Fibroblast of skin of left quadriceps (primary cell): Measurements from ENCODE around the gene KATNBL1.
A peak's percentile ranks its signal among the peaks of the same experiment; 100 is the strongest.
"Not testable (repeated sequence)": the region's sequence is repeated elsewhere in the genome, so short reads cannot be mapped to it uniquely, and the experiment has no call there.

Source experiments
- DNase-seq, 2 experiments: peaks; one replicate each; pipeline ENCODE4 v3.0.0-alpha.2; 2013; ENCODE audit warnings: low read depth in 2 of 2

Gene KATNBL1

DNA sequence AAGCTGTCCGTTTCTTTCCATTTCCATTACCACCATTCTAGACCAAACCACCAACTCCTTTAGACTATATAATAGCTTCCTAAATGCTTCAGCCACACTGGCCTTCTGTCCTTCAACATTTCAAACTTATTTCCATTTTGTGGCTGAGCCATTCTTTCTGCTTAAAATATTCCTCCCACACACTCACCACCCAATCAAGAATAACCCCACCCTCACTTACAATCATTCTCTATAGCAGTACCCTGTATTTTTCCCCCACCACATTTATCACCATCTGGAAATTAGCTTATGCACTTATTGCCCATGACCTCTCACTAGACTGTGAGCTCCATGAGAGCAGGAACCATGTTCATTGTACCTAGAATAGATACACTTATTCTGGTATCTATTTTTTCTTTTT lies 6.6 kb downstream of the KATNBL1 start:
- no peak for DNase-seq

DNA sequence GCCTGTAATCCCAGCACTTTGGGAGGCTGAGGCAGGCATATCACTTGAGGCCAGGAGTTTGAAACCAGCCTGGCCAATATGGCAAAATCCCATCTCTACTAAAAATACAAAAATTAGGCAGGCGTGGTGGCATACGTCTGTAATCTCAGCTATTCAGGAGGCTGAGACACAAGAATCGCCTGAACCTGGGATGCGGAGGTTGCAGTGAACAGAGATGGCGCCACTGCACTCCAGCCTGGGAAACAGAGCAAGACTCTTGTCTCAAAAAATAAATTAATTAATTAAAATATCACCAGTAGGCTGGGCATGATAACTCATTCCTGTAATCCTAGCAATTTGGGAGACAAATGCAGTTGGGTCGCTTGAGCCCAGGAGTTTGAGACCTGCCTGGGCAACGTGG lies 16.6 kb downstream of the KATNBL1 start:
- not testable (repeated sequence) for DNase-seq

DNA sequence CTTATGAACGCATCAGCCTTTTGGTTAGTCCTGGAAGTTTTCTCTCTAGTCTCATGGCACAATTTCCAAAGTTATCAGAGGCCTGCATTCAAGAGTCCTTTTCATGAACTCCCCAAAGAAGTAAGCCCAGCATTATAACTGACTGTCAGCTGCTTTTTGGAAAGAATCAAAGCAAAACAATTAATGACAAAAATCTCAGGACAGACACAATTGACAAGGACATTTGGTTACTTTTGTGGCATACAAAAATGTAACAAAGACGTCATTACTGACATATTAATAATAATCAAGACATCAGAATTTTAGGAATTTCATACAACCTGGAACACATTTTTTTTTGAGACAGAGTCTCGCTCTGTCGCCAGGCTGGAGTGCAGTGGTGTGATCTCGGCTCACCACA lies 21.2 kb downstream of the KATNBL1 start:
- DNase-seq = no peak

DNA sequence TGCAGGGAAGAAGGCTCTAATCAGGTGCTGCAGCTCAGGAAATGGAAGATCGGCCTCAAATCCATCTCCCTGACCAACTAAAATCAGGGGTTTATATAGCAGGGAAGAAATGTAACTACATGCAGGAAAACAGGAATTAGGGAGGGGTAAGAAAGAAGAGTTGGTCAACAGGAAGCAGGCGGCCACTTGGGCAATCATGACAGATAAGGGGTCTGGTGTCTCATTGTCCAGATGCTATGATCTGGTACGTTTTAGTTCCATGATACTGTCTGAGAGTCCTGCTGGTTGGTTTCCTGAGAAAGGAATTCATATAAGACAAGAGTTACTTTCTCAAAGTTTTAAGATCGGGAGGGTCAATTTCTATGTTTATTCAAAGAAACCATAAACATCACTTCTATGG lies 24.2 kb downstream of the KATNBL1 start:
- DNase-seq = no peak

DNA sequence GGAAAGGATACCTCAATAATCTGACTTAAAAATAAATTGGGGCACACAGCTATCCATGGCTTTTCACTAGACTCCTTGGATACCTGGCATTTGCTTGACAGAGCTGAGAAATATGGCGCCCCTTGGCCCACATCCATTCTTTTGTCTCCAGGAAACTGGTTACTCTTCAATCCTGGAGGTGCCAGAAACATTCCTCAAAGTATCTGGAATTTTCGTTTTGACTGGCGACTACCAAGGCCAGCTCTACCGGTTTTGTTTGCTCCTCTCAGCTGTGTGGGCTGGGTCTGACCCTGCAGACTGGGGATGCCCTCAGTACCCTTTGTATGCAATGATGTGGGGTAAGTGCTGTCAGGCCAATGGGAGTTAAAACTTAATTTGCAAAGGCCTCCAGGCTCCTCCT lies 27.0 kb downstream of the KATNBL1 start:
- no peak for DNase-seq

DNA sequence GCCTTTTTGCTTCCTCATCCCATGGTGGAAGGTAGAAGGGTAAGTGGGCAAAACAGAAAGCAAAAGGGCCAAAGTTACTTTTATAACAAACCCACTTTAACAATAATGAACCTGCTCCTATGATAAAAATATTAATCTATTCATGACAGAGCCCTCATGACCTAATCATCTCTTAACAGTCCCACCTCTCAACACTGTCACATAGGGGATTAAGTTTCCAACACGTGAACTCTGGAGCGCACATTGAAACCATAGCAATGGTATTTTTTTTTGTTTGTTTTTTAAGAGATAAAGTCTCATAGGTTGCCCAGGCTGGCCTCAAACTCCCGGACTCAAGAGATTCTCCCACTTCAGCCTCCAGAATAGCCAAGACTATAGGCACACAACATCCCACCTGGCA lies 30.7 kb downstream of the KATNBL1 start:
- no peak for DNase-seq

DNA sequence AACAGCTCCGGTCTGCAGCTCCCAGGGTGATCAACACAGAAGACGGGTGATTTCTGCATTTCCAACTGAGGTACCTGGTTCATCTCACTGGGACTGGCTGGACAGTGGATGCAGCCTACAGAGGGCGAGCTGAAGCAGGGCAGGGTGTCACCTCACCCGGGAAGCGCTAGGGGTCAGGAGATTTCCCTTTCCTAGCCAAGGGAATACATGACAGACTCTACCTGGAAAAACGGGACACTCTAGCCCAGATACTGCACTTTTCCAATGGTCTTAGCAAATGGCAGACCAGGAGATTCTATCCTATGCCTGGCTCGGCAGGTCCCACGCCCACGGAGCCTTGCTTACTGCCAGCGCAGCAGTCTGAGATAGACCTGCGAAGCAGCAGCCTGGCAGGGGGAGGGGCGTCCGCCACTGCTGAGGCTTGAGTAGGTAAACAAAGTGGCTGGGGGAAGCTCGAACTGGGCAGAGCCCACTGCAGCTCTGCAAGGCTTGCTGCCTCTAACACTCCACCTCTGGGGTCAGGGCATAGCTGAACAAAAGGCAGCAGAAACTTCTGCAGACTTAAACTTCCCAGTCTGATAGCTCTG lies 43.8 kb downstream of the KATNBL1 start:
- not testable (repeated sequence) for DNase-seq

DNA sequence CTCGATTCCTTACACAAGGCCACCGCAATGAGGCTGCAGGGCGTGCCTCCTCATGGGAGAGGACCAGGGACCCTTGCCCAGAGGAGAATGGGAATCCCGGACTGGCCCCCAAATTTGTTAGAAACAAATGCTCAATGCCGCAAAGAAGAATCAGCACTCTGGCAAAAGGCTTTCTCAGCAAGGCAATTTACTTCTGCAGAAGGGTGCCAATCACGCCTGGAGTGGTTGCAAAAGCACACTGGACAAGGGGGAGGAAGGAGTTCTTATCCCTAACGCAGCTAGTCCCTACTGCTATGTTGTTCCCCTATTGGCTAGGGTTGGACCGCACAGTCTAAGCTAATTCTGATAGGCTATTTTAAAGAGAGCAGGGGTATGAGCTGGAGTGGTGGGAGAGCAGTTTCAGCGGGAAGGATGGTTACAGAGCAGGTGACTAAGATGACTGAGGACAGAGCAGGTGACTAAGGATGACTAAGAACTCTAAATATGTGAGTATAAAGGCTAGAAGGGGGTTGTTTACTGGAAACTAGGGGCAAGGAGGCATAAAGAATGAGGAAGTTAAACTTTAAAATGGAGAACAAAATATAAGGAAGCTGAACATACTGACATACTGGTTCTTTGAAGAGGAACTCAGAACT lies 48.5 kb downstream of the KATNBL1 start:
- no peak for DNase-seq

DNA sequence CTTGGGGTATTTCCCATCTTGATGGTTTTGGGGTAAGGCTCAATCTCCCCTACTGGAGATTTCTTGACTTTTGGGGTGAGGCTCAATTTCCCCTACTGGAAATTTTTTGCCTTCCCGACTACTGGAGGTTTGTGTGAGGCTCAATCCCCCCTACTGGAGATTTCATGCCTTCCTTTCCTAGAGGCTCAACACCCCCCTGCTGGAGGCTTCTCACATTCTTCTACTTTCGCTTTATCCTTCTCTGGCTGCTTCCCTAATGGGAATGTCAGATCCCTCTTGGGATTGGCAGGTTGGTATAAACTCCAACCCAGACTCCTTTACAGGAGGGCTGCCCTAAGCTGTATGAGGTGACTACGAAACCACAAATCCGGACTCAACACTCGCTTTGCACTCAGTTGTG lies 49.2 kb downstream of the KATNBL1 start:
- DNase-seq = no peak

DNA sequence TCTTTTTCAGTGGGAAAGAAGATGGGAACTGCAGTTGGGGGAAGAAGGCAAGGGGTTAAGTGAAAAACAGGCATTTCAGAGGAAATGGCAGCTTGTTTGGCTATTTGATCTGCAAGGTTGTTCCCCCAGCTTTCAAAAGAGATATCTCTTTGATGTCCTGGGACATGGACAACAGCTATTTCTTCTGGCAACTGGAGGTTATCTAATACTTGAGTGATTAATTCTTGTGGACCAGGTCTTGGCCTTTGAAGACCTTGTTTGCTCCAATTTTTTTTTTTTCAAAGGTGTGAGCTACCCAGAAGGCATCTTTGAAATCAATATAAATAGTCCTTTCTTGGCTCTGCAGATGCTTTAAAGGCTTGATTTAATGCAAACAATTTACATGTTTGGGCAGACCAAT lies 51.5 kb downstream of the KATNBL1 start:
- no peak for DNase-seq

DNA sequence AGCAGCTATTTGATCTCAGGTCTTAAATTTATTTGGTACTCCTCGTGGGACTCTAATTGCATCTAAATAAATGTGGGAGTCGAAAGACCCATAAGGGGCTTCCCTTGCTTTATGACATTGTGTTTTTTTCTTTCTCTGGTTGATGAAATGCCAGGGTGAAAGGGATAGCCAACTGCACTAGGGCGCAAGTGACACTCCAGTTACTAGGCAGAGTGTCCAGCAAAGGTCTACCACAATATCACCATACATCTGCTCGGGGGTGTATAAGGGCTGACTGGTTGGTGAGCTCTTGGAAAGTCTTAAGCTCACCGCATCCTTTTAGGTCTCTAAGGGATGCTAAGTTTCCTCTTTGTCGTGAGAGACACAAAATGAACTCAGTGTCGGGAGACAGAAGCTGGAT lies 54.0 kb downstream of the KATNBL1 start:
- DNase-seq = no peak

DNA sequence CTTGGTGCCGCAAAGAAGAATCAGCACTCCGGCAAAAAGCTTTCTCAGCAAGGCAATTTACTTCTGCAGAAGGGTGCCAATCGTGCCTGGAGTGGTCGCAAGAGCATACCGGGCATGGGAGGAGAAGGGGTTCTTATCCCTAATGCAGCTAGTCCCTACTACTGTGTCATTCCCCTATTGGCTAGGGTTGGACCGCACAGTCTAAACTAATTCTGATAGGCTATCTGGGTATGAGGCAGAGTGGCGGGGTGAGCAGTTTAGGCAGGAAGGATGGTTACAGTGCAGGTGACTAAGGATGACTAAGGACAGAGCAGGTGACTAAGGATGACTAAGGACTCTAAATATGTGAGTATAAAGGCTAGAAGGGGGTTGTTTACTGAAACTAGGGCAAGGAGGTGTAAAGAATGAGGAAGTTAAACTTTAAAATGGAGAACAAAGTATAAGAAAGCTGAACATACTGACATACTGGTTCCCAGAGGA lies 55.1 kb downstream of the KATNBL1 start:
- no peak for DNase-seq

DNA sequence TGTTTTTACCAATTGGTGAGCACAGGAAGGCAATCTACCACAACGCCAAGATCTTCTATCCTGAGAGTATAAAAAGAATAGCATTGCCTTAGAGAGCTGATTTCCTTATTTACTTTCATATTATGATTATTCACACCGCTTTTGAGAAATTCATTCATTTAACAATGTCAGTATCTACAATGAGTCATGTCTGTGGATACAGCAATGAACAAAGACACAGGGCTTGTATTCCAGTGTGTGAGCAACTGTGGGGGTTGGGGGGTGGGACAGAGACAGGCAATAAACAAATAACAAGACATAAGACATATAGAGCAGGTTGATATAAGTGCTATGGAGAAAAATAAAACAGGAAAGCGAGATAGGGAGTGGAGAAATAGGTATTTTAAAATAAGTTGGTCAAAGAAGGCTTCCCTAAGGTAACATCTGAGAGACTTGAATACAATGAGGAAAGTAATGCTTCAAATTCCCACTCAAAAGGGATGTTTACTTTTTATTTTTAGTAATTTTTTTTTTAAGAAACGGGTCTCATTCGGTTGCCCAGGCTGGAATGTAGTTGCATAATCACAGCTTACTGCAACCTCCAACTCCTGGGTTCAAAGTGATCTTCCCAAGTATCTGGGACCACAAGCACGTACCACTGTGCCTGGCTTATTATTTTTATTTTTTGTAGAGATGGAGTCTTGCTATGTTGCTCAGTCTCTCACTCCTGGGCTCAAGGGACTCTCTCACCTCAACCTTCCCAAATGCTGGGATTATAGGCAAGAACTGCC lies 62.3 kb downstream of the KATNBL1 start:
- DNase-seq = no peak

DNA sequence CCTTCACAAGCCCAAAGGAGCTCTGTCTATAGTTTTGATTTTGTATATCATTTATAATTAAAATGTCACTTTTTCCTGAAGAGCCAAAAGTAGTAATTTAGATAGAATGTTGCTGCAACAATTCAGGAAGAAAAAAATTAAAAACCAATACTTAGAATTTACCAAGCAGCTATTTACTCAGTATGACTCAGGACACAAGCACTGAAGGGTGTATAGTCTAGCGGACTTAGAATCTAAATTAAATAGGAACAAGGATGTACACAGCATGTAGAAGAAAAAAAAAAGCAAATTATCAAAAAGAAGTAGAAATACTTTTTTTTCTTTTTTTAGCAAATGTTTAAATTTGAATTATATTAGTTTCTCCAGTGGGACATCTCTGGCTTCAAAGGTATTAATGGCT lies 76.4 kb downstream of the KATNBL1 start:
- DNase-seq = no peak

DNA sequence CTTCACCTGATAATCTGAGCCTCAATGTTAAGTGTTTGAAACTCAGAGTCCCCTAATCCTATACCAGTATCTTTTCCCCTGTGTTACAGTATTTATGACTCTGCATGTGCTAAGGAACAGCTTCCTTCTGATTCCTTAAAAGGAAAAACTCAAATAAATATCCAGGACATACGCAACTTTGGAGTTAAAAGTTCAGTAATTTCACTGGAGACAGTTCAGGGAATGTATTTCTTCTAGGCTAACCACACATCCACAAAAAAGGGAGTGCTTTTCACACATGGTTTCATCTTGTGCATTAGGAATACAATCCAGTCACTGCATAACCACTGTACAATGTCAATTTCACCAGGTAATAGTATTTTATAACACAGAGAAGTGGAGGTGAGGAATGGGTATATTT lies 77.0 kb downstream of the KATNBL1 start:
- no peak for DNase-seq

DNA sequence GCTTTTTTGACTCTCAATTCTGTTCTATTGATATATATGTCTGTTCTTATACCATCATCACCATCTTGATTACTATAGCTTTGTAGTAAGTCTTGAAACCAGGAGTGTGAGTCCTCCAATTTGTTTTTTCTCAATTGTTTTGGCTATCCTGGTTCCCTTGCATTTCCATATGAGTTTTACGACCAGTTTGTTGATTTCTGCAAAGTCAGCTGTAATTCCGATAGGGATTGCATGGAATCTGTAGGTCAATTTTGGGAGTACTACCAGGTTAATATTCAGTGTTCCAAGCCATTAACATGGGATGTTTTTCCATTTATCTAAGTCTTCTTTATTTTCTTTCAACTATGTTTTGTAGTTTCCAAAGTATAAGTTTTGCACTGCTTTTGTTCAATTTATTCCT lies 81.0 kb downstream of the KATNBL1 start:
- no peak for DNase-seq

DNA sequence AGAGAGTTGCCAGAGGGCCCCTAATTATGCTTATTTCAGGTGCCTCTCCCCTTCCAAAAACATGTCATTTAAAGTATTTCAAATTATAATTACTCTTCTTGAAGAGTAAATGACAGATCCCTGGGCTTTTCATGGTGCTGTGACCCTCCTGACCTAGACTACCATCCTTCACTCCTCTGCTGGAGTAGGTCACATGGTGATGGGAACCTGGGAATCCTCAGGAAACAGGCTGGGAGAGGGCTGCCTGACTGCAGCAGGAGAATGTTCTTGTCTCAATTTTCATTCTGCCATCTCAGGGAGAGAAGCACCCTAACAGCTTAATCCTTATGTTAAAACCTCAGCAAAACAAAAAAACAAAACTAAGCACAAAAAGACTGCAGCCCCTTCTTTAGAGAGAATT lies 83.4 kb downstream of the KATNBL1 start:
- no peak for DNase-seq

DNA sequence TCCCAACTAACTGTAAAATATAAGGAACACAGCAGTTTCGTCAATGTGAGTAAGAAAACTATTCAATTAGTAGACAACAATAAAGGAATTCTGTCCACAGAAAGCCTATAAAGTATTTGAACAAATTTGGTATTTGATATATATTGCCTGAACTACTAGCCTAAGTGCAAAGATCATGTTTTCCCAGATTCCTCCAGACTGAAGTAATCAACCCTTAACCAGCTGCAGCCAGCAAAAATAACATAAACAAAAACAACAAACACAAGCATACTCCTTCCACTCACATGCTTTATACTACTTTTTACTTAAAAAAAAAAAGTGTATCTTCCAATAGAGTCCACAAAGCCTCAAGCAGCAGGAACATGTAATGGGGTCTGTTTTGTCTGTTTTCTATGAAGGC lies 84.0 kb downstream of the KATNBL1 start:
- DNase-seq = no peak

DNA sequence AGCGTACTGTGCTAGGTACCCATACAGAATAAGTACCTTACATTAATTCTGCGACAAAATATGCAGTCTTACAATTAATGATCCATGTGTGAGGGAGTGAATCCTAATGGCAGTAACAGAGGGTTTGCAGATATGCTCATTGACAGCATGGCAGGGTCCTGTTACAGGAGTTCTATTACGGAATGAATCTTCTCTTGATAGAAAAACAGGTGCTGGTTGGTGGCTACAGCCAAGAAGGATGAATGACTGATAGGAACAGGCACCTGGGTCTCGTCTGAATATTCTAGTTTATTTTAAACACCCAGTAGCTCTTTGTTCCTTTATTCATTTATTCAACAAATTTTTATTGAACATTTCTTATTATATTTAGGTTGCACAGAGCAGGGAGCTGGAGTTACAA lies 85.2 kb downstream of the KATNBL1 start:
- DNase-seq = no peak

DNA sequence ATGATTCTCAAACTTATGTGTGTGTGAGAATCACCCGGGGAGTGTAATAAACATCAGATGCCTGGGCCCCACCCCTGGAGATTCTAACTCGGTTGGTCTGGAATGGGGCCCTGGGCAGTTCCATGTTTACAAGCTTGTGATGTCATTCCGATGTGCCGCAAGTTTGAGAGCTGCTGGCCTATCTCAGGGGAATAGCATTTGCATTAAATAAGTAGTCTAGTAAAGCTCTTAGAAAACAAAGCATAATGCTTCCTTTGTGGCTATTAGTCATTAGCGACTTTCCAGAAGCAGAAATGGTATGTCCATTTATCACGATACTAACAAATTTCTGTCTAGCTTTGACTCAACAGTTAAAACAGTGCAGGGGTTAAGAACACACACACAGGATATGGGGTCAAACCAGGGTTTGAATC lies 87.1 kb downstream of the KATNBL1 start:
- peak; percentile 29 to 36 for DNase-seq

DNA sequence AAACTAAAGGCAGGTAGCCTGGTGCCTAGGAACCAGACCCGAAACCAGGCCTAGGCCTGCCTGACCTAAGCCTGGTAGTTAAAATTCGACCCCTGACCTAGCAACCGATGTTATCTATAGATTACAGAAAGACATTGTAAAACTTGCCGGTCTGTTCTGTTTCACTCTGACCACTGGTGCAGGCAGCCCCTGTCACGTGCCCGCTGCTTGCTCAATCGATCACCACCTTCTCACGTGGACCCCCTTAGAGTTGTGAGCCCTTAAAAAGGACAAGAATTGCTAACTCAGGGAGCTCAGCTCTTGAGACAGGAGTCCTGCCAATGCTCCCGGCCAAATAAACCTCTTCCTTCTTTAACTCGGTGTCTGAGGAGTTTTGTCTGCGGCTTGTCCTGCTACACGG lies 88.1 kb downstream of the KATNBL1 start:
- DNase-seq = not testable (repeated sequence)

DNA sequence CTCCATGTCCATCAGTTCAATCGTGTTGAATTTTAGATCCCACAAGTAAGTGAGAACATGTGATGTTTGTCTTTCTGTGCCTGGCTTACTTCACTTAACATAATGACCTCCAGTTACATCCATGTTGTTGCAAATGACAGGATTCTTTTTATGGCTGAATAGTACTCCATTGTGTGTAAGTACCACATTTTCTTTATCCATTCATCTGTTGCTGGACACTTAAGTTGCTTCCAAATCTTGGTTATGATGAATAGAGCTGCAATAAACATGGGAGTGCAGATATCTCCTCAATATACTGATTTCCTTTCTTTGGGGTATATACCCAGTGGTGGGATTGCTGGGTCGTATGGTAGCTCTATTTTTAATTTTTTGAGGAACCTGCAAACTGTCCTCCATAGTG lies 89.5 kb downstream of the KATNBL1 start:
- not testable (repeated sequence) for DNase-seq

DNA sequence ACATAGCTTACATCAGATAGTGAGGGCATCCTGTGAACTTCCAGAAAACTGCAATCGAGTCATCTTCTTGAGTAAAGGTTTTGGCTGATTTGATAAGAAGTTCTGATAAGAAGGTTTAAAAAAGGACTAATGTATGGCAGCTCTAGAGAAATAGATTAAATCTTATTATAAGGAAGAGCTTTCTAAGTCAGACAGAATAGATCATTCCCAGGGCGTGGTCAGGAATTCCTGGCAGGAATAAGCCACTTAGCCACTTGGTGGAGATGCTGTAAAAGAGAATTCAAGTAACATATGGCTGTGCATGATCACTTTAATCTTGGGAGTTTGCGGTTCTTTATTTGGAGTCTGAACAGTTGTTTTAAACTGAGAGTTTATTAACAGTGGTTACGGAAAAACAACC lies 90.6 kb downstream of the KATNBL1 start:
- DNase-seq = no peak
